GM12872 (cell line): ENCODE data around the gene PMAIP1.

ENCODE experiments used
- CTCF ChIP-seq: IDR thresholded peaks from 3 replicates; pipeline ENCODE4 v1.5.1; 2011; ENCODE audit warnings: low read depth, mild to moderate bottlenecking, low read length, moderate library complexity; ENCODE audit not compliant: insufficient read depth

Gene PMAIP1

GRCh38 chr18:59892123-59892522 is 7.7 kb upstream of the PMAIP1 start:
- TF ChIP-seq CTCF: no peak

GRCh38 chr18:59893971-59894370 is 5.8 kb upstream of the PMAIP1 start:
- TF ChIP-seq CTCF: no peak

GRCh38 chr18:59897321-59897954 is 2.4 kb upstream of the PMAIP1 start:
- no peak for TF ChIP-seq CTCF

GRCh38 chr18:59898093-59898492 is 1.7 kb upstream of the PMAIP1 start:
- no peak for TF ChIP-seq CTCF

GRCh38 chr18:59898609-59899297 is 1.0 kb upstream of the PMAIP1 start:
- TF ChIP-seq CTCF: no peak

- no peak for TF ChIP-seq CTCF
Measured at GRCh38 chr18:59900222-59901128, 679 bp downstream of the PMAIP1 start.
